ENCODE measurements around the gene TRIM39. TPM values are rescaled to one million over a fixed set of nuclear protein-coding genes. Genes with fewer than 3 reads are reported as not detected.
A peak's percentile ranks its signal among the peaks of the same experiment; 100 is the strongest.

Gene TRIM39
- total and polyA plus RNA-seq, 2 of the 13 experiments (the other 11 are each of a cell fraction or from before 2014, with no cell fraction given): 7.7 to 14.6 TPM

DNA sequence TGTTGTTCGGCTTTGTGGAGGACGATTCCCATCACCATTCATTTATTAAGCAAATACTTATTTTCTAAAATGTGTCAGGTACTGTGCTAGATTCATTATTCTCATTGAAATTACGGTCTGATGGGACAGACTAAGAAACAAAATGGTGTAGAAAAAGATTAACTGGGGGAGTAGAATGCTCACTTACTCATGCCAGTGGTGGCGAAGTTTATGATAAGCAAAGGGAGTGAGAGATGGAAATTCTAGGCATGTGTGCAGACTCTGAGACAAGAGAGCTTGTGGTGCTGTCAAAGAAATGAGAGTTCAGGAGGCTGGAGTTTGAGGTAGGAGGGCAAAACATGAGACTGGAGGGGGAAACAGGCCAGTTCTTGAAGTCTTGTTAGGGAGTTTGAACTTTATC lies 19.1 kb downstream of the TRIM39 start:
- Histone ChIP-seq H3K36me3 (replicated peaks in 1 of 2; ENCODE audit: control insufficient read depth in 1 of 2, insufficient read depth in 2 of 2, low read length in 2 of 2) (peaks cover 3 to 17% of the 10 kb centered on the region in 2 experiments; a peak in 4 of 5 replicates), H4K20me1 (ENCODE audit: insufficient read depth, low read length) (no peaks in the 10 kb centered on the region), H3K4me3 (replicated peaks in 1 of 3; ENCODE audit: insufficient read depth in 1 of 3, low read depth in 2 of 3, low read length in 3 of 3) (peak overlapping the region; percentile 80 to 96 (median 91)), H3K4me2 (ENCODE audit: low read depth, low read length) (peak overlapping the region; percentile 79), H3K79me2 (ENCODE audit: insufficient read depth, low read length) (peaks cover 3% of the 10 kb centered on the region), H3K27ac (ENCODE audit: extremely low read length, insufficient read depth, low read length) (no peak overlapping the region), H3K9me3 (ENCODE audit: low read length) (no peaks in the 10 kb centered on the region), H3K9ac (ENCODE audit: insufficient read depth, low read depth, low read length) (peak overlapping the region; percentile 97), H3K27me3 (ENCODE audit: control insufficient read depth in 1 of 2, insufficient read depth in 2 of 2, low read length in 2 of 2) (no peaks in the 10 kb centered on the region), H2AFZ (ENCODE audit: low read length) (no peak overlapping the region), H3K4me1 (ENCODE audit: insufficient read depth, low read length) (peaks cover 18% of the 10 kb centered on the region)
- in situ Hi-C loops (cut with HindIII; ENCODE audit: extremely low pct_ligation_motif_present, low pct_unique_long_range_greater_than_20kb): no loop called here
- intact Hi-C loops (cut with micrococcal nuclease; ENCODE audit: unreplicated experiment): no loop called here
- BruUV-seq (replicated peaks): TSS peak; percentile 75
- peak; percentile 39 for FAIRE-seq
- ChIA-PET POLR2A (no interaction called here), CTCF (ENCODE audit: low intra/inter-chr PET ratio, low total read pairs) (no interaction called here)
- no peak for DNase-seq (ENCODE audit: low spot score)
- no peak for ATAC-seq
- WGBS (ENCODE audit: low lambda C conversion rate): 58% methylated on average over 4 of the region's 4 CpGs
- TF ChIP-seq ZNF260 (CRISPR knock-in tag; IDR thresholded peaks at IDR 0.05; ENCODE audit: borderline replicate concordance, low read depth) (no peak), U2AF2 (IDR thresholded peaks at IDR 0.05; ENCODE audit: low read depth, low read length) (no peak), POGZ (CRISPR knock-in tag; IDR thresholded peaks at IDR 0.05) (no peak), ZNF207 (IDR thresholded peaks at IDR 0.05; ENCODE audit: borderline replicate concordance) (no peak), MAFF (IDR thresholded peaks at IDR 0.05; ENCODE audit: low read depth, low read length) (no peak), CREB1 (IDR thresholded peaks at IDR 0.05) (no peak), CREB1 (CRISPR knock-in tag; IDR thresholded peaks at IDR 0.05) (no peak), ZNF75D (CRISPR knock-in tag; IDR thresholded peaks at IDR 0.05; ENCODE audit: borderline replicate concordance) (no peak), MED1 (CRISPR knock-in tag; IDR thresholded peaks at IDR 0.05) (no peak)
- TF ChIP-seq, protein P1, sequence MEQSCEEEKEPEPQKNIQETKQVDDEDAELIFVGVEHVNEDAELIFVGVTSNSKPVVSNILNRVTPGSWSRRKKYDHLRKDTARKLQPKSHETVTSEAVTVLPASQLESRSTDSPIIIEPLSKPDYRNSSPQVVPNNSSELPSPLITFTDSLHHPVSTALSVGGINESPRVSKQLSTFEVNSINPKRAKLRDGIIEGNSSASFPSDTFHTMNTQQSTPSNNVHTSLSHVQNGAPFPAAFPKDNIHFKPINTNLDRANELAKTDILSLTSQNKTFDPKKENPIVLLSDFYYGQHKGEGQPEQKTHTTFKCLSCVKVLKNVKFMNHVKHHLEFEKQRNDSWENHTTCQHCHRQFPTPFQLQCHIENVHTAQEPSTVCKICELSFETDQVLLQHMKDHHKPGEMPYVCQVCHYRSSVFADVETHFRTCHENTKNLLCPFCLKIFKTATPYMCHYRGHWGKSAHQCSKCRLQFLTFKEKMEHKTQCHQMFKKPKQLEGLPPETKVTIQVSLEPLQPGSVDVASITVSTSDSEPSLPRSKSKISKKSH (CRISPR knock-in tag; IDR thresholded peaks at IDR 0.05; ENCODE audit: borderline replicate concordance): no peak
- TF ChIP-seq, protein P2, sequence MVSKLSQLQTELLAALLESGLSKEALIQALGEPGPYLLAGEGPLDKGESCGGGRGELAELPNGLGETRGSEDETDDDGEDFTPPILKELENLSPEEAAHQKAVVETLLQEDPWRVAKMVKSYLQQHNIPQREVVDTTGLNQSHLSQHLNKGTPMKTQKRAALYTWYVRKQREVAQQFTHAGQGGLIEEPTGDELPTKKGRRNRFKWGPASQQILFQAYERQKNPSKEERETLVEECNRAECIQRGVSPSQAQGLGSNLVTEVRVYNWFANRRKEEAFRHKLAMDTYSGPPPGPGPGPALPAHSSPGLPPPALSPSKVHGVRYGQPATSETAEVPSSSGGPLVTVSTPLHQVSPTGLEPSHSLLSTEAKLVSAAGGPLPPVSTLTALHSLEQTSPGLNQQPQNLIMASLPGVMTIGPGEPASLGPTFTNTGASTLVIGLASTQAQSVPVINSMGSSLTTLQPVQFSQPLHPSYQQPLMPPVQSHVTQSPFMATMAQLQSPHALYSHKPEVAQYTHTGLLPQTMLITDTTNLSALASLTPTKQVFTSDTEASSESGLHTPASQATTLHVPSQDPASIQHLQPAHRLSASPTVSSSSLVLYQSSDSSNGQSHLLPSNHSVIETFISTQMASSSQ (IDR thresholded peaks at IDR 0.05; ENCODE audit: low read depth): no peak
- TF ChIP-seq, protein P2 (CRISPR knock-in tag; IDR thresholded peaks at IDR 0.05; ENCODE audit: borderline replicate concordance): no peak
- TF ChIP-seq, protein P3, sequence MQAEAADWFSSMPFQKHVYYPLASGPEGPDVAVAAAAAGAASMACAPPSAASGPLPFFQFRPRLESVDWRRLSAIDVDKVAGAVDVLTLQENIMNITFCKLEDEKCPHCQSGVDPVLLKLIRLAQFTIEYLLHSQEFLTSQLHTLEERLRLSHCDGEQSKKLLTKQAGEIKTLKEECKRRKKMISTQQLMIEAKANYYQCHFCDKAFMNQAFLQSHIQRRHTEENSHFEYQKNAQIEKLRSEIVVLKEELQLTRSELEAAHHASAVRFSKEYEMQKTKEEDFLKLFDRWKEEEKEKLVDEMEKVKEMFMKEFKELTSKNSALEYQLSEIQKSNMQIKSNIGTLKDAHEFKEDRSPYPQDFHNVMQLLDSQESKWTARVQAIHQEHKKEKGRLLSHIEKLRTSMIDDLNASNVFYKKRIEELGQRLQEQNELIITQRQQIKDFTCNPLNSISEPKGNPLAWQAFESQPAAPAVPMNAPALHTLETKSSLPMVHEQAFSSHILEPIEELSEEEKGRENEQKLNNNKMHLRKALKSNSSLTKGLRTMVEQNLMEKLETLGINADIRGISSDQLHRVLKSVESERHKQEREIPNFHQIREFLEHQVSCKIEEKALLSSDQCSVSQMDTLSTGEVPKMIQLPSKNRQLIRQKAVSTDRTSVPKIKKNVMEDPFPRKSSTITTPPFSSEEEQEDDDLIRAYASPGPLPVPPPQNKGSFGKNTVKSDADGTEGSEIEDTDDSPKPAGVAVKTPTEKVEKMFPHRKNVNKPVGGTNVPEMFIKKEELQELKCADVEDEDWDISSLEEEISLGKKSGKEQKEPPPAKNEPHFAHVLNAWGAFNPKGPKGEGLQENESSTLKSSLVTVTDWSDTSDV (CRISPR knock-in tag; IDR thresholded peaks at IDR 0.05): no peak
- TF ChIP-seq, protein P4, sequence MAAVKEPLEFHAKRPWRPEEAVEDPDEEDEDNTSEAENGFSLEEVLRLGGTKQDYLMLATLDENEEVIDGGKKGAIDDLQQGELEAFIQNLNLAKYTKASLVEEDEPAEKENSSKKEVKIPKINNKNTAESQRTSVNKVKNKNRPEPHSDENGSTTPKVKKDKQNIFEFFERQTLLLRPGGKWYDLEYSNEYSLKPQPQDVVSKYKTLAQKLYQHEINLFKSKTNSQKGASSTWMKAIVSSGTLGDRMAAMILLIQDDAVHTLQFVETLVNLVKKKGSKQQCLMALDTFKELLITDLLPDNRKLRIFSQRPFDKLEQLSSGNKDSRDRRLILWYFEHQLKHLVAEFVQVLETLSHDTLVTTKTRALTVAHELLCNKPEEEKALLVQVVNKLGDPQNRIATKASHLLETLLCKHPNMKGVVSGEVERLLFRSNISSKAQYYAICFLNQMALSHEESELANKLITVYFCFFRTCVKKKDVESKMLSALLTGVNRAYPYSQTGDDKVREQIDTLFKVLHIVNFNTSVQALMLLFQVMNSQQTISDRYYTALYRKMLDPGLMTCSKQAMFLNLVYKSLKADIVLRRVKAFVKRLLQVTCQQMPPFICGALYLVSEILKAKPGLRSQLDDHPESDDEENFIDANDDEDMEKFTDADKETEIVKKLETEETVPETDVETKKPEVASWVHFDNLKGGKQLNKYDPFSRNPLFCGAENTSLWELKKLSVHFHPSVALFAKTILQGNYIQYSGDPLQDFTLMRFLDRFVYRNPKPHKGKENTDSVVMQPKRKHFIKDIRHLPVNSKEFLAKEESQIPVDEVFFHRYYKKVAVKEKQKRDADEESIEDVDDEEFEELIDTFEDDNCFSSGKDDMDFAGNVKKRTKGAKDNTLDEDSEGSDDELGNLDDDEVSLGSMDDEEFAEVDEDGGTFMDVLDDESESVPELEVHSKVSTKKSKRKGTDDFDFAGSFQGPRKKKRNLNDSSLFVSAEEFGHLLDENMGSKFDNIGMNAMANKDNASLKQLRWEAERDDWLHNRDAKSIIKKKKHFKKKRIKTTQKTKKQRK (IDR thresholded peaks at IDR 0.05; ENCODE audit: low read length): no peak
